Stimulated activated CD4-positive, alpha-beta T cell treated with anti-CD3 and anti-CD28 coated beads, Interleukin-2, amount 100 ng/mL, for 4 hours (primary cell): ENCODE data around the gene LYRM4.
"Not testable (repeated sequence)": the region's sequence is repeated elsewhere in the genome, so short reads cannot be mapped to it uniquely, and the experiment has no call there.

Source experiments
- DNase-seq: peaks from one replicate; pipeline ENCODE4 v3.0.0-alpha.2; 2020; ENCODE audit warnings: low read depth

Gene LYRM4

GRCh38 chr6:5081182-5081581 is 179.6 kb downstream of the LYRM4 start:
- no peak for DNase-seq

DNA sequence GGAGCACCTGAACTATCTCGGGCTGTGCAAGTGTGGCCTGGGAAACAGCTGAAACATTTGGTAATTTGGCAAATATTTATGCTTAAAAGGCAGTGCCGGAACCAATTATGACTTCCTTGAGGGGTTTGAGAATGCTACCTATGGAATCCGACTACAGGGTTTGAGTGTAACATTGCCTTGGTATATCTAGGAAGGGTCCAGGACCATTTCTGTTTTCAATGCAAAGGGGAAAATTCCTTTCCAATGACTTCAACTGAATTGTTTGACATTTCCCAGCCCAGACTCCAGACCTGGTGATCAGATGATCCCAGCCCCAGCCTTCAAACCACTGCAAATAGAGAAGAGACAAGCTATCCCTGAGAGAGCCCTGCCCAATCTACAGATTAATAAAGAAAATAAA is 180.2 kb downstream of the LYRM4 start:
- DNase-seq: no peak

DNA sequence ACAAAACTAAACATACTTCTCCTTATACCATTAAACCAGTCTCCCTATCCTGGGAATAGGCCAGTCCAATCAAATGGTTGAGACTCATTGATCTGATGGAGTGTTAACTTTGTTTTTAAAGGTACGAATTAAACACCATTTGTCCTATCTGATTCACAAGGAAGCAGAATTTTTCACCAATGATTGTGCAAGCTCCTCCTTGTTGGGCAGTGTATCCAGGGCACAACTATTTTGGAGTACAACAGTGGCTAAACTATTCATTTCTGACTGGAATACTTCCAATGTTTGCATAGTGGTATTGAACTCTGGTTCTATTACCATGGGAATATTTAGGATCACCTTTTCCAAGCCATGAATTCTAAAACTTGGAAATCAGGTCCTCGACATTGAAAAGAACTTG is 181.1 kb downstream of the LYRM4 start:
- no peak for DNase-seq

- DNase-seq: no peak
Observed at GRCh38 chr6:5078121-5078669, 182.6 kb downstream of the LYRM4 start.

- DNase-seq: no peak
Observed at GRCh38 chr6:5076931-5077330, 183.8 kb downstream of the LYRM4 start.

DNA sequence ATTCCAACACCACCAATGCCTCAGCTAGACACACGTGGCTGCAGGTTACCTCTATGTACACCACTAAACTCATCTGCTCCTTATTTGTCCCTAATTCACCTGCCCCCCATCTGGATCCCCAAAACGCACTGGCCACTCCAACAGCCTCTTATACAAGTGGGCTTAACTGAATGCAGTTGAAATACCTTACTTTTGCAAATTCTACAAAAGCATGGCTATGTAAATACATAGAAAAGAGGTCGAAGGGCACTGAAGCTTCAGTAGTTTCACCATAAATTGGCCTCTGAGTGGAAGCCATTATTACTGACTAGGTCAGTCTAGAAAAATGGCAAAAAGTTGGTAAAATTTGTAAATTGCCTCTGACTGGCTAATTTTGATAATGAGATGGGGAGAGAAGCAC is 186.8 kb downstream of the LYRM4 start:
- no peak for DNase-seq

- no peak for DNase-seq
Observed at GRCh38 chr6:5072440-5072839, 188.3 kb downstream of the LYRM4 start.

DNA sequence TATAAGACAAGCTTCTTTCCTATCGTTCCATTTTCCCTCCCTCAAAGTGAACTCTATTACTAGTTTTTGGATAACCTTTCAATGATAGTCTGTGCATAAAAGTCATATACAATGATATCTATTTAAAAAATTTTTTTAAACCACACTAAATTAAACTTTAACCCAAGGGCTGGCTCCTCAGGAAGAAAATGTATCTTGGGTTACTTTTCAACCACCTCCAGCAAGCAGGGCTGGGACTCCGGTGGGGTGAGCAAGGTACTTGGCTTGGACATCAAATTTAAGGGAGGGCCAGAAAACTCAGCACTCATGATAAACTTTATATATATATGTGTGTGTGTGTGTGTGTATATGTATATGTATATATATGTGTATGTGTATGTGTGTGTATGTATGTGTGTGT is 189.5 kb downstream of the LYRM4 start:
- no peak for DNase-seq

DNA sequence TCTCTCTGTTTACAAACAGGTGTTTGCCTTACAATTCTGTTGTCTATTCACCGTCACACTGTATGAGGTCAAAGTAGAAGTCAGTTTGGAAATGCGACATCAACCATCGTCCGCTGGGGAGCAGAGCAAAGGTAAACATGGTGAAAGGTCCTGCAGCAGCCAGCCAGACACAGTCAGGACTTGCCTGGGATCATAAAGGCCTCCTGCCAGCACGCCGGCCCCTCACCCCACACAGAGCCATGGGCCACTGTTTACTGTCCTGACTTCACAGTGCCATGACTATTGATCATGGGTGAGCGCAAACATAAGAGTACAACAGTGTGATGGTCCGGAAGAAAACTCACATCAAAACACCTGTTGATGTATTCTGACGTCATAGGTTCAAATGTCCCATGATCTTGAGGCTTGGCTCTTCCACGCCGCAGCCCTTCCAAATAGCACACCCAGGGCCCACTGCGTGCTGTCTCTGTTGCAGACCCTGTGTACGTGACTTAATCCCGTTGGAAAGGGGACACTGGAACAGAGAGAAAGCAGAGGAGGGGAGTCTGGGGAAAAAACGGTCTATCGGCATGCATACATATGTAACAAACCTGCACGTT is 192.5 kb downstream of the LYRM4 start:
- no peak for DNase-seq

- no peak for DNase-seq
Observed at GRCh38 chr6:5067305-5067704, 193.4 kb downstream of the LYRM4 start.

DNA sequence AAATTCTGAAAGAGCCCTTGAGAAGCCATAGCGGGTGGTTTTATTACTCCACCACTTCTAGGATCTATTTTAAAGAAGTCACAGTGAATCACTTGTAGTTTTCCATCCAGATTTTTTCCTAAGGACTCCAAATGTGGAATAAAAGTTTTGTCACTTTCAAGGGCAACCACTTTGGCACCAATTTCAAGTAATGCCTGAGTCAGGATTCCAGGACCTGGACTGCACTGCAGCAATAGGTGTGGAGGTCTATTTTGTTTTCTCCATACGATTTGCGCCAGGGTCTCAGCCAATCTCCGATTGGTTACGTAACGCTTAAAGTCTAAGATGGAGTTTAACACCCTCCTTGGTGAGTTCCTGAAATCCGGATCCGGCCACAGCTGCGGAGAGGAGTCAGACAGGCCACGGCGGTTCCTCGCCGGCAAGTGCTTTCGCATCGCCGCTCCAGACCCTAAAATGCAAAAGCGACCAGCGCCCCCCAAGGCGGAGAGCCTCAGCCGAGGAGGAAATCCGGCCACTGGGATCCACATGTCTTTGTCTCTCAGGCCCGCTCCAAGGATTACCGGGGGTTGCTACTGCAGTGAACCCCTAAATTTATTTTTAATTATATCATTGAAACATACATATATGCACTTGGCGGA is 194.2 kb downstream of the LYRM4 start:
- DNase-seq: no peak

DNA sequence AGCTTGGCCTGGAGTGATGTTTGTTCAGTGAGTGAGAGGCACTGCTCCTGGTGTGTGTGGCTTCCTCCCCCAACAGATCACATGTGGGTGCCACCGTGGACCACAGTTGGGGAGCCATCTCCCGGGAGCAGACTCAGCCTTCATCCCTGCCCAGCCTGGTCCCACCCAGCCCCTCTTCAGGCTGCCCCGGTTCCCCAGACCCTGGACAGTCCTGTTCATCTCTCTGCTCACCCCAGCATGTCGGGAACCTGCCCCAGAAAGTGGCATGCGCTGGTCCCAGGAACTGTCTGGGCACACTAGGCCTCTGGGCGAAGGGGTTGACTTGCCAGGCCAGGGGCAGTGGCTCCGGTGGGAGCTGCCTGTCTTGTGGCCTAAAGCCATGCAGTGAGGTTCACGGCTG is 197.1 kb downstream of the LYRM4 start:
- no peak for DNase-seq

DNA sequence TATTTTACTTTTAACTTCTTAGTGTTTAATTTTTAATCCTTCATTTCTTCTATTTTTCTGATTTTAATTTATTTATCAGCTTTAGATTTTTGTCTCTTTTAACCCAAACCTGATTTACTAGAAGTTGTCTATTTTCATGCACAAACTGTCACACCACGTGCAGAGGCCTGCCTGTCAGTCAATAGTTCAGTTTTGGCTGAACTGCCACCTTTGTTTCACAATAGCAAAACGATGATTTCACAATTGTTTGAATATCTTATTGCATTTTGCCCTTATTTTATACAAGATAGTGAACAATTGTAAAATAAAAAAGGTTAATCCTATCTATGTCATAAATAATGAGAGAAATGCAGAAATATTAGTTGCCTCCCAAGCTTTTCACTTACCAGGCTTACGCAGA is 199.6 kb downstream of the LYRM4 start:
- DNase-seq: no peak

DNA sequence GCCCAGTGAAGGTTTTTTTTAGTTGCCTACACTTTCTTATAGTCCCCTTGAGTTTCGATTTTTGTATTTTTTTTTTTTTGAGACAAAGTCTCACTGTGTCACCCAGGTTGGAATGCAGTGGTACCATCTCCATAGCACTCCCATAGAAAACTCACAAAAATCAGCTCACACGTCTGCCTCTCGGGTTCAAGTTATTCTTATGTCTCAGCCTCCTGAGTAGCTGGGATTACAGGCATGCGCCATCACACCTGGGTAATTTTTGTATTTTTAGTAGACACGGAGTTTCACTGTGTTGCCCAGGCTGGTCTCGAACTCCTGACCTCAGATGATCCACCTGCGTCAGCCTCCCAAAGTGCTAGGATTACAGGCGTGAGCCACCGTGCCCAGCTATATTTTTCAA is 200.3 kb downstream of the LYRM4 start:
- not testable (repeated sequence) for DNase-seq

DNA sequence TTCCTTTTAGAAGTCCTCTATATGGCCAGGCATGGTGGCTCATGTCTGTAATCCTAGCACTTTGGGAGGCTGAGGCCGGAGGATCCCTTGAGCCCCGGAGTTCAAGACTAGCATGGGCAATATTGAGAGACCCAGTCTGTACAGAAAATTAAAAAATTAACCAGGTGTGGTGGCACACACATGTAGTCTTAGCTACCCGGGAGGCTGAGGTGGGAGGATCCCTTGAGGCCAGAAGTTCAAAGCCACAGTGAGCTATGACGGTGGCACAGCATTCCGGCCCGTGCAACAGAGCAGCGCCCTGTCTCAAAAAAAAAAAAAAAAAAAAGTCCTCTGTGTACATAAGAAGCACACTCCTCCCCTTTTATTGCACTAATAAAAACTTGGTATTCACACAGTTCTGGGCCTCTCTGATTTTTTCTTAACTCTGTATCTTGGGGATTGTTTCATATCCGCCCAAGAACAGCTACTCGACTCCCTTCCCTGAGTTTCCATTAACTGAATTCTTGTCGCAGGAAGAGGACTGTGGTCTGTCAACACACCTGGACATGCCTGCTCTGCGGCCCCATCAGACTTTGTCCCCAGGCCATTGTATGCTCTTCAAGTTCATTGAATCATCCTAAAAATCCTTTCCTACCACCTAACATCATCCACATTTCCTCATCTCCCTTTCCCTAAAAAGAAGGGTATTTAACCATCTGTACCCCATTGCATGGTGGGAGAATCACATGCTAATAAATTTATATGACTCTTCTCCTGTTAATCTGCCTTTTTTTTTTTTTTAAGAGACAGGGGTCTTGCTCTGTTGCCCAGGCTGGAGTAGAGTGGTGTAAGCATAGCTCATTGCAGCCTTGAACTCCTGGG is 201.5 kb downstream of the LYRM4 start:
- DNase-seq: no peak
